ENCODE data around the gene SPRYD3.

The SPRYD3 gene

DNA sequence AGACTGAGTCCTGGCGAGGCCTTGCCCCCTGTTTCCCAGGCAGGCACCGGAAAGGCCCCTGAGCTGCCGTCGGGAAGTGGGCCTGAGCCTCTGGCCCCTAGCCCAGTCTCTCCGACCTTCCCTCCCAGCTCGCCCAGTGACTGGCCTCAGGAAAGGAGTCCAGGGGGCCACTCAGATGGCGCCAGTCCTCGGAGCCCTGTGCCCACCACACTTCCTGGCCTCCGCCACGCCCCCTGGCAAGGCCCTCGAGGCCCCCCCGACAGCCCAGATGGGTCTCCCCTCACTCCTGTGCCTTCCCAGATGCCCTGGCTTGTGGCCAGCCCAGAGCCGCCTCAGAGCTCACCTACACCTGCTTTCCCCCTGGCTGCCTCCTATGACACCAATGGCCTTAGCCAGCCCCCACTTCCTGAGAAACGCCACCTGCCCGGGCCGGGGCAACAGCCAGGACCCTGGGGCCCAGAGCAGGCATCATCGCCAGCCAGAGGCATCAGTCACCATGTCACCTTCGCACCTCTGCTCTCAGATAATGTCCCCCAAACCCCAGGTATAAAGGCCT, 18.4 kb downstream of the SPRYD3 start:
- no peak for DNase-seq (ENCODE audit: low read depth)
- no peak overlapping the region for H3K4me3 ChIP-seq (ENCODE audit: control insufficient read depth, low read depth, low read length)
- TF ChIP-seq, protein P1, sequence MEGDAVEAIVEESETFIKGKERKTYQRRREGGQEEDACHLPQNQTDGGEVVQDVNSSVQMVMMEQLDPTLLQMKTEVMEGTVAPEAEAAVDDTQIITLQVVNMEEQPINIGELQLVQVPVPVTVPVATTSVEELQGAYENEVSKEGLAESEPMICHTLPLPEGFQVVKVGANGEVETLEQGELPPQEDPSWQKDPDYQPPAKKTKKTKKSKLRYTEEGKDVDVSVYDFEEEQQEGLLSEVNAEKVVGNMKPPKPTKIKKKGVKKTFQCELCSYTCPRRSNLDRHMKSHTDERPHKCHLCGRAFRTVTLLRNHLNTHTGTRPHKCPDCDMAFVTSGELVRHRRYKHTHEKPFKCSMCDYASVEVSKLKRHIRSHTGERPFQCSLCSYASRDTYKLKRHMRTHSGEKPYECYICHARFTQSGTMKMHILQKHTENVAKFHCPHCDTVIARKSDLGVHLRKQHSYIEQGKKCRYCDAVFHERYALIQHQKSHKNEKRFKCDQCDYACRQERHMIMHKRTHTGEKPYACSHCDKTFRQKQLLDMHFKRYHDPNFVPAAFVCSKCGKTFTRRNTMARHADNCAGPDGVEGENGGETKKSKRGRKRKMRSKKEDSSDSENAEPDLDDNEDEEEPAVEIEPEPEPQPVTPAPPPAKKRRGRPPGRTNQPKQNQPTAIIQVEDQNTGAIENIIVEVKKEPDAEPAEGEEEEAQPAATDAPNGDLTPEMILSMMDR (conservative IDR thresholded peaks at IDR 0.05; ENCODE audit: control insufficient read depth, insufficient read depth, low read depth, low read length) = no peak

DNA sequence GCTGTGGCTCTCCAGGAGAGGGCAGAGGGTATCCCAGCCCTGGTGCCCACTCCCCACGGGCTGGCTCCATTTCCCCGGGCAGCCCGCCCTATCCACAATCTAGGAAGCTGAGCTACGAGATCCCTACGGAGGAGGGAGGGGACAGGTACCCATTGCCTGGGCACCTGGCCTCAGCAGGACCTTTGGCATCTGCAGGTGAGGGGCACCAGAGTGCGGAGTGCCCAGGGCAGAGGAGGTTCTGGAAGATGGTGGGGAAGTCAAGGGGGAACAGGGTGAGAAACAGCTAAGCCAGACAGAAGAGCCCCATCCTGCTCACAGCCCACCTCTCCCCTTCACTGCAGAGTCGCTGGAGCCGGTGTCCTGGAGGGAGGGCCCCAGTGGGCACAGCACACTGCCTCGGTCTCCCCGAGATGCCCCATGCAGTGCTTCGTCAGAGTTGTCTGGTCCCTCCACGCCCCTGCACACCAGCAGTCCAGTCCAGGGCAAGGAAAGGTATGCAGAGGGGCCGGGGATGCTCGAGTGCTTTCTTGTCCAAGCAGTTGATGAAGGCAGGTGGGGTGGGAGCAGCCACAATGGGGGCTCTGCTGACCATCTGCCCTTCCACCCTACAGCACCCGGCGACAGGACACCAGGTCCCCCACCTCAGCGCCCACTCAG, 19.0 kb downstream of the SPRYD3 start:
- H3K4me3 ChIP-seq (ENCODE audit: control insufficient read depth, low read depth, low read length) = no peak overlapping the region
- TF ChIP-seq, protein P1 (conservative IDR thresholded peaks at IDR 0.05; ENCODE audit: control insufficient read depth, insufficient read depth, low read depth, low read length) = no peak
- DNase-seq (ENCODE audit: low read depth) = no peak

DNA sequence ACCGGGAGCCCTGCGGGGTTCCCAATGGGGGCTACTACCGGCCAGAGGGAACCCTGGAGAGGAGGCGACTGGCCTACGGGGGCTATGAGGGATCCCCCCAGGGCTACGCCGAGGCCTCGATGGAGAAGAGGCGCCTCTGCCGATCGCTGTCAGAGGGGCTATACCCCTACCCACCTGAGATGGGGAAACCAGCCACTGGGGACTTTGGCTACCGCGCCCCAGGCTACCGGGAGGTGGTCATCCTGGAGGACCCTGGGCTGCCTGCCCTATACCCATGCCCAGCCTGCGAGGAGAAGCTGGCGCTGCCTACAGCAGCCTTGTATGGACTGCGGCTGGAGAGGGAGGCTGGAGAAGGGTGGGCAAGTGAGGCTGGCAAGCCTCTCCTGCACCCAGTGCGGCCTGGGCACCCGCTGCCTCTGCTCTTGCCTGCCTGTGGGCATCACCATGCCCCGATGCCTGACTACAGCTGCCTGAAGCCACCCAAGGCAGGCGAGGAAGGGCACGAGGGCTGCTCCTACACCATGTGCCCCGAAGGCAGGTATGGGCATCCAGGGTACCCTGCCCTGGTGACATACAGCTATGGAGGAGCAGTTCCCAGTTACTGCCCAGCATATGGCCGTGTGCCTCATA, 19.6 kb downstream of the SPRYD3 start:
- TF ChIP-seq, protein P1 (conservative IDR thresholded peaks at IDR 0.05; ENCODE audit: control insufficient read depth, insufficient read depth, low read depth, low read length) = no peak
- no peak for DNase-seq (ENCODE audit: low read depth)
- H3K4me3 ChIP-seq (ENCODE audit: control insufficient read depth, low read depth, low read length) = no peak overlapping the region

DNA sequence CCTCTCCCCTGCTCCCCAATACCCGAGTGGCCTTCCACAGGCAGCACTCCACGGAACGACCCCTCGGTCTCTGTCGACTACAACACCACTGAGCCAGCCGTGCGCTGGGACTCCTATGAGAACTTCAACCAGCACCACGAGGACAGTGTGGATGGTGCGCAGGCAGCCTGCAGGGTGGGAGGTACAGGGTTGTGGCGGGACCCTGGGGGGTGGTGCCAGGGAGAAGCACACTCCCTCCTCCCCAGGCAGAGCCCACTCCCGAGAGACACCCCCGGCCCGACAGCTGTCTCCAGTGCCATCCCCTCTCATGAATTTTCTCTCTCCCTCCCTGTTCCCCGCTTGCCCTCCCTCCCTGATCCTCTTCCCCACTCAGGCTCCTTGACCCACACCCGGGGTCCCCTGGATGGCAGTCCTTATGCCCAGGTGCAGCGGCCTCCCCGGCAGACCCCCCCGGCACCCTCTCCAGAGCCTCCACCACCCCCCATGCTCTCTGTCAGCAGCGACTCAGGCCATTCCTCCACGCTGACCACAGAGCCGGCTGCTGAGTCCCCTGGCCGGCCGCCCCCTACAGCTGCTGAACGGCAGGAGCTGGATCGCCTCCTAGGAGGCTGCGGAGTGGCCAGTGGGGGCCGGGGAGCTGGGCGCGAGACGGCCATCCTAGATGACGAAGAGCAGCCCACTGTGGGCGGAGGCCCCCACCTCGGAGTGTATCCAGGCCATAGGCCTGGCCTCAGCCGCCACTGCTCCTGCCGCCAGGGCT, 20.3 kb downstream of the SPRYD3 start:
- H3K4me3 ChIP-seq (ENCODE audit: control insufficient read depth, low read depth, low read length) = no peak overlapping the region
- TF ChIP-seq, protein P1 (conservative IDR thresholded peaks at IDR 0.05; ENCODE audit: control insufficient read depth, insufficient read depth, low read depth, low read length) = no peak
- no peak for DNase-seq (ENCODE audit: low read depth)

DNA sequence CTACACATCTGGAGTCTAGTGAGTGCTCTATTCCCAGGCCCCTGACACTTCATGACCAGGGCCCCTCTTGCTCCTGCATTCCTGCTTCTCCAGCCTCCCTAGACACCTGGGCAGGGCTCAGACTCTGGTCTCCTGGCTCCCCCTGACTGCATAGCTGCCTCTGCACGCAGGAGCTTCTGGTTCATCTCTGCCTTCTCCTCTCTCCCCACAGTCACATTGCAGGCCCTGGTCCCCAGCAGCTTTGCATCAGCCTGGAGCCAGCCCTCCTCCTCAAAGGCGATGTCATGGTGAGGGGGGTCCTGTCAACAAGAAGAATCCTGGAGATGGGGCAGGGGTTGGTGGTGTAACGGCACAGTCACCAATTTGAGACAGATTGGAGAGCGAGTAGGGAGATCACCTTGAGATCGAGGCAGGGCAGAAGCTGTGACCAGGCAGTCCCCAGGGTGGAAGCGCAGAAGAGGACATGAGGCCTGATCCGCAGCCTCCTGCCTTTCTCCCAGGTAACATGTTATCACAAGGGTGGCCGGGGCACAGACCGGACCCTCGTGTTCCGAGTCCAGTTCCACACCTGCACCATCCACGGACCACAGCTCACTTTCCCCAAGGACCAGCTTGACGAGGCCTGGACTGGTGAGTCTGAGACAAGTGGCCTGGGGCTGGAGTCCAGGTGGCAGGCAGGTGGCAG, 21.2 kb downstream of the SPRYD3 start:
- TF ChIP-seq, protein P1 (conservative IDR thresholded peaks at IDR 0.05; ENCODE audit: control insufficient read depth, insufficient read depth, low read depth, low read length) = no peak
- no peak for DNase-seq (ENCODE audit: low read depth)
- H3K4me3 ChIP-seq (ENCODE audit: control insufficient read depth, low read depth, low read length) = no peak overlapping the region

DNA sequence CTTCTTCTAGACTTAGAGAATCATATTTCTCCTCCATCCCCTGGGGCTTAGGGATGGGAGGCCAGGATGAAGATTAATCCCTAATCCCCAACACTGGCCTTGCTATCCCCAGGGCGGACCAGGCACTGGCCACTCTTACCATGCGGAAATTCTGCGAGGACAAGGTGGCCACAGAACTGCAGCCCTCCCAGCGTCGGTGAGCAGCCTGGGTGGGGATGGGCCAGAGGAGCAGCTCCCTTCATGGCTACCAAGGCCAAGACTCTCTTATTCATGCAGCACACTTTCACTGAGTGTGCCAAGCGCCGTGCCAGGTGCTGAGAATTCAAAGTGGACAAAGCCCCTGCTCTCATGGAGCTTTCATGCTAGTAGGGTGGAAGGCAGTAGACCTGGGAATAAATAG, 22.3 kb downstream of the SPRYD3 start:
- TF ChIP-seq, protein P1 (conservative IDR thresholded peaks at IDR 0.05; ENCODE audit: control insufficient read depth, insufficient read depth, low read depth, low read length) = no peak
- DNase-seq (ENCODE audit: low read depth) = no peak
- H3K4me3 ChIP-seq (ENCODE audit: control insufficient read depth, low read depth, low read length) = no peak overlapping the region

All from fibroblast of mammary gland (primary cell).